T1000 (cell line): ENCODE measurements around the gene NEU4.
"Not testable (repeated sequence)": the region's sequence is repeated elsewhere in the genome, so short reads cannot be mapped to it uniquely, and the experiment has no call there.

Experiments
- DNase-seq: peaks from one replicate; lab custom pipeline; 2025; ENCODE audit warnings: mixed read lengths; lab: John Stamatoyannopoulos, UW

The NEU4 gene

GRCh38 chr2:241833756-241834526, 24.9 kb downstream of the NEU4 start:
- not testable (repeated sequence) for DNase-seq

DNA sequence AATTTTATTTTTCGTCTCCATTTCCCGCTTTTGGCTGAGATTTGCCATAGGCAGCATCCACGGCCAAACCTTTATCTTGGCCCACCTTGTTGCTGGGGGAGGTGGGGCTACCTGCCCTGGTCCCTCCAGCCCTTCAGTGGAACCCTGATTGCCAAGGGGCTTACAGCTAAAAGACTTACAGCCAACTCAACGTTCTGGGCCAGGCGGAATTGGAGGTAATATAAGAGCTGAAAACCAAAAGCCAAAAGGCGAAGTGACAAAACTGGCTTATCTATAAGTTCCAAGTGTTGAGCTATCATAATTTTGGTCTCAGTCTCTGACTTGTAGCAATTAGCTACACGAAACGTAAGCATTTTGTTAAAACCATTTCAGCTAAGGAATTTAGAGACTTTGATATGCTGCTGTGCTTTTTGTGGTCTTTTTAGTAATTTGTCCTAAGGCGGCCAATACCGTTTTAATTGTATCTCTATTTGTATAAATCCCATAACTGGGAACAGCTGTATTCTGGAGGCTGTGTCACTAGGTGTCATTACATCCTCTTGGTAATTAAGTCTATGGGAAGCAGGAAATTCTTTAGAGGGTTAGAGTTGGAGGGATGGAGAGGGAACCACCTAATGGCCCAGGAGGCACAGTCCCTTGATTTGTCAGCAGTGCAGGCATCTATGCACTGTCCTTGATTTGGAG, 25.7 kb downstream of the NEU4 start:
- no peak for DNase-seq

DNA sequence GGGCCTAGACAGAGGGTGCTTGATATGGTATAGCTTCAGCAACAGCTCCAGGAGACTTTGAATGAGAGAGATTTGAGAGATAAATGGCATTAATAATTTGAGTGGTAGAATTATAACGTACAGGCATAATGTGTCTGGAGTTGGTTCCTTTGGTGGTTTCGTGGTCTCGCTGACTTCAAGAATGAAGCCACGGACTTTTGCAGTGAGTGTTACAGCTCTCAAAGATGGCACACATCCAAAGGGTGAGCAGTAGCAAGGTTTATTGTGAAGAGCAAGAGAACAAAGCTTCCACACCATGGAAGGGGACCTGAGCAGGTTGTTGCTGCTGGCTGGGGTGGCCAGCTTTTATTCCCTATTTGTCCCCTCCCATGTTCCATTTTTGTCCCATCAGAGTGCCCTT, 26.6 kb downstream of the NEU4 start:
- DNase-seq = no peak

DNA sequence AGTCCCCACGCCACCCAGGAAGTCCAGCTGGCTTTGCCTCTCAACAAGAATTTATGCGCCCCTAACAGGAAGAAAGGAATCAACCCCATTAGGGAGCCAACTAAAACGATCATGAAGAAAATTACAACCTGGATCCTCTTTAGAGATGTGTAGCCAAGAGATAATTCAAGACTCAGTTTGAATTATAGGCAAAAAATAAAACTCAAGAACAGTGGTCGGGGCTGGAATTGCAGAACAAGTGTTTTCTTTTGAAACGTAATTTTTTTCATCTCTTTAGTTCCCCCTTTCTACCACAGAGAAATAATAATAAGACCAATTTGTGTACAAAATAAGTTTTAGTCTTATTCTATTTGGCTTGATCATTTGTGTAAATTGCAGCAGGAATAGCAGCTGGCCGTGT, 27.3 kb downstream of the NEU4 start:
- DNase-seq = no peak

DNA sequence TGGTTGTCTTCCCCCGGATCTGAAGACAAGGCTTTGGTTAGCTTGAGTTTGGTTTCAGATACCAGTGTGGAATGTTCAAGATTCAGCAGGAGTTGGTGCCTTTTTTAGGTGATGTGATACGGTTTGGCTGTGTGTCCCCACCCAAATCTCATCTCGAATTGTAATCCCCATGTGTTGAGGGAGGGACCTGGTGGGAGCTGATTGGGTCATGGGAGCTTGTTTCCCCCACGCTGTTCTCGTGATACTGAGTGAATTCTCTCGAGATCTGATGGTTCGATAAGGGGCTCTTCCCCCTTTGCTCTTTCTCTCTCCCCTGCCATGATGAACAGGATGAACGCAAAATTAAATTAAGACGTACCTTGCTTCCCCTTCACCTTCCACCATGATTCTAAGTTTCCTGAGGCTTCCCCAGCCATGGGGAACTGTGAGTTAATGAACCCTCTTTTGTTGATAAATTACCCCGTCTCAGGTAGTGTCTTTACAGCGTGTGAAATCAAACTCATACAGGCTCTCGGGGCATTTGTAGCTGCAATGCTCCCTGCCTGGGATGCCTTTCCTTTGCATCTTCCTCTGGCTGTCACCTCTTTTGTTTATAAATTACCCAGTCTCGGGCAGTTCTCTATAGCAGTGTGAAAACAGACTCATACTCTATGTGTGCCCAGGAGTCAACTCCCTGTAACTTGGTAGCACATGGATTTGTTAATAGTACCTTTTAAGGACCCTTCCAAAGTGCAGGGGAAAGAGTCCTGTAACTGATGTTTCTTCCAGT, 28.4 kb downstream of the NEU4 start:
- DNase-seq = no peak

DNA sequence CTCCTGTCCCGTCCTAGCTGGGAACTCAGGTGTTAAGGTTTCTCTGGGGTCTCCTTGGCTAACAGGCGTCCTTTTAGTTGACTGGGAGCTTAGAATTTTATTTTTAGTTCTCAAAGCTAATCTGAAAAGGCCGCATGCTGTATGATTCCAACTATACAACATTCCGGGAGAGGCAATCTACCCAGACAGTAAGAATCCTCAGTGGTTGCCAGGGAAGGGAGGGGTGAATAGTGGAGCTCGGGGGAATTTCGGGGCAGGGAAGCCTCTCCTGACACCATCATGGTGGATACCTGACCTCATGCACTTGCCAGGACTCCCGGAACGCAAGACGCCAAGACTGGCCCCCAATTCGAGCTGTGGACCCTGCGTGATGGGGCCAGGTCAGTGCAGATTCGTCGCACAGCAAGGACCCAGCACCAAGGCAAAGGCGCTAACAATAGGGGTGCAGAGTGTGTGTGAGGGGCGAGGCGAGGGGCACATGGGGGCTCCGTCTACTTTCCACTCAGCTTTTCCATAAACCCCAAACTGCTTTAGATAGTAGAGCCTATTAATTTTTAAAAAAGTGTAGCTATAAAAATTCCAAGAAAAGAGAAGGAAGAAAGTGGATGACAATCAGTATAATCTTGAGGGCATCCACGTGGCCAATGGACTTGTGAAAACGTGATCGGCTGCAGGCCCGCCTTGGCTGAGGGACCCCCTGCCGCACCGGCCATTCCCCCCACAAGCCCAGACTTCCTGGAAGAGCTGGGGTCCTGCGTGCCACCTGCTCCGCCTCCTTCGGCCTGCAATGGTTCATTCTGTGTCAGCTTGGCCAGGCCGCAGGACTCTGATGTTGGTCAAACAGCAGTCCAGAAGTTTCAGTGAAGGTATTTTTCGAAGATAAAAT, 32.4 kb downstream of the NEU4 start:
- no peak for DNase-seq

DNA sequence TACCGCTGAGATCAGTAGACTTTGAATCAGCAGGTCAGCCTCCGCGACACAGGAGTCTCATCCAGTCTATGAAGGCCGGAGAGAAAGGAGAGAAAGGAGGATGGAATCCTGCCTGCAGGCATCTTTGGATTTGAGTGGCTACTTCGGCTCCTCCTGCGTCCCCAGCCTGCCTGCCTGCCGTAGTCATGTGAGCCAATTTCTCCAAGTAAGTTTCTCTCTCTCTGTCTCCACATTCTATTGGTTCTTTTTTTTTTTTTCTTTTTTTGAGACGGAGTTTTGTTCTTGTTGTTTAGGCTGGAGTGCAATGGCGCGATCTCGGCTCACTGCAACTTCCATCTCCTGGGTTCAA, 33.0 kb downstream of the NEU4 start:
- no peak for DNase-seq

GRCh38 chr2:241842620-241843211, 33.7 kb downstream of the NEU4 start:
- no peak for DNase-seq

GRCh38 chr2:241843321-241844065, 34.5 kb downstream of the NEU4 start:
- no peak for DNase-seq

DNA sequence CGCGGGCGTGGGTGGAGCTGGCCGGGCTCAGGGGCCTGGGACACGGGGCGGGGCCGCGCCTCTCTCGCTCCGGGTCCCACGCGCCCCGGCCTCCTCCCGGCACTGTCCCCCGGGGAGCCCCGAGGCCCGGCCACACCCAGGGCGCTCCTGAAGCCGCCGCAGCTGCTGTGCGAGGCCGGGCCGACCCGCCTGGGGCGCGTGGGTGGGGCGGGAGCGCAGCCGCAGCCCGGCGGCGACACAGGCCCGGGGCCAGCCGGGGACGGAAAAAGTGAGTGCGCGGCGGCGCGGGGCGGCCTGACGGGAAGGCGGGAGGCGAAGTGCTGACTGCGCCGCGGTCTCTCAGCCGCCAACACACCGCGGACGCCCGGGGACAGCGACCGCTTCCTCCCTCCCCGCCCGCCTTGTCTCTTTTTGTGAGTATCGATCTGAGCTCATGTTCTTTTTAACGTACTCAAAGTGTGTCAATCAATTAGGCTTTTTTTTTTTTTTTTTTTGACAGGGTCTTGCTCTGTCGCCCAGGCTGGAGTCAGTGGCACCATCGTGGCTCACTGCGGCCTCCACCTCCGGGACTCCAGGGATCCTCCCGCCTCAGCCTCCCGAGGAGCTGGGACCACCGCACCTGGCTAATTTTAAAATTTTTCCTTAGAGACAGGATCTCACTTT, 35.2 kb downstream of the NEU4 start:
- DNase-seq = no peak

DNA sequence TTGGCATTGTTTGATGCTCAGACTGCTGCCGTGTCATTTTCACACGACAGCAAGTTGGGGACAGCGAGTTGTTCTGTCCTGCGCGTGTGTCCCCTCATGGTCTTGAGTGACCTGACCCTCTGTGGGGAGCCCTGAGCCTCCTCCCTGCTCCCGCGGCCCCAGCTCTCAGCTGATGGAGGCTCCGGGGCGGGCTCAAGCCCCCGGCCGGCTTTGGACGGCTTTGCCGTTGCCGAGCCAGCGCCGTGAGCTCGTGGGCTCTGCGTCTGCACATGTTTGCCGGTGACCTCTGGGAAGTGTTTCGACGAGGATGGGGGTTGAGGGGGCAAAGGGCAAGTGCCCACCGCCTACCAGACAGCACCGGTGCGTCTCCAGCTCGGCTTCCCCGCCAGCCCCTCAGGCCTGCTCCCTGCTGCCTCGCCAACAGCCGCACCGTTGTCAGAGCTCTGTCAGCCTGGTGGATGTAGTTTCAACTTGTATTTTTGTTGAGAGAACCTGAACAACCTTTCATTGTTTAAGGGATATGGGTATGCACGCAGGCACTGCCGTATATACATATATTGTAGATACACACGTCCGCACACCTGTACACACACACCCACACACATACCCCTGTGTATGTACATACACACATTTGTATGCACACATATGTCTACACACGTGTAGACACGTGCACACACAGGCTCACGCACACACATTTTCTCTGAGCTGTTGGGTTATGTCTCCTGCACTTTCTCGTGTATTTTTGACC, 36.0 kb downstream of the NEU4 start:
- DNase-seq = no peak

GRCh38 chr2:241846406-241846805, 37.4 kb downstream of the NEU4 start:
- DNase-seq = no peak

DNA sequence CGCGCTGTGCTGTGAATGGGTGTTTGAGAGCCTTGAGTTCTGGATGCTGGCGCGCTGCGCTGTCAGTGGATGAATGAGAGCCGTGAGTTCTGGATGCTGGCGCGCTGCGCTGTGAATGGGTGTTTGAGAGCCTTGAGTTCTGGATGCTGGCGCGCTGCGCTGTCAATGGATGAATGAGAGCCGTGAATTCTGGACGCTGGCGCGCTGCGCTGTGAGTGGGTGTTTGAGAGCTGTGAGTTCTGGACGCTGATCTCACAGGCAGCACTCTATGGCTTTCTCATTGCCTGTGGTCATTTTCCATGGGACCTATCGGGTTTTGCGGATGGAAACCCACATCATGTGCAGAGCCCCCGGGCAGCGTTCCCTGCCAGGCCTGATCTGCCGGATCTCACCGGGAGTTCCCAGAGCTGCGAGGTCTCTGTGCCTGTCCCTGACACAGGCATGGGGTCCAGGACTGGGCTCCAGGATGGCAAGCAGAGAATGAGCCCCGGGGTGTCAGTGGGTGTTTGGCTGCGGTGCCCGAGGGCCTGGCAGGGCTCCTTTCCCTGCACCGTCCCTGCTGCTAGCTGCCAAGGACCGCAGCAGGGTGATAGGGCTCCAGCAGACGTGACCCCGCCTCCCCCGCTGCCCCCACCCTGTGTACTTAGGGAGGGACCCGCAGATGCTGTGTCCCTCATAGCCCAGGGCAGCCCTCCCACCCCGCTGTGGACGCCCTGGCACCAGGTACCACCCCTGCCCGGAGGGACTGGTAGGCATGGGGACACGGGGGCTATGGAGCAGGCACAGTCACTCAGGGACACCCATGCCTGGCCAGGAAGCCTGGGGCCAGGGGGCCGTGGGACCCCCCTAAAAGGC, 40.0 kb downstream of the NEU4 start:
- DNase-seq = no peak

GRCh38 chr2:241849616-241850543, 40.9 kb downstream of the NEU4 start:
- DNase-seq = no peak

DNA sequence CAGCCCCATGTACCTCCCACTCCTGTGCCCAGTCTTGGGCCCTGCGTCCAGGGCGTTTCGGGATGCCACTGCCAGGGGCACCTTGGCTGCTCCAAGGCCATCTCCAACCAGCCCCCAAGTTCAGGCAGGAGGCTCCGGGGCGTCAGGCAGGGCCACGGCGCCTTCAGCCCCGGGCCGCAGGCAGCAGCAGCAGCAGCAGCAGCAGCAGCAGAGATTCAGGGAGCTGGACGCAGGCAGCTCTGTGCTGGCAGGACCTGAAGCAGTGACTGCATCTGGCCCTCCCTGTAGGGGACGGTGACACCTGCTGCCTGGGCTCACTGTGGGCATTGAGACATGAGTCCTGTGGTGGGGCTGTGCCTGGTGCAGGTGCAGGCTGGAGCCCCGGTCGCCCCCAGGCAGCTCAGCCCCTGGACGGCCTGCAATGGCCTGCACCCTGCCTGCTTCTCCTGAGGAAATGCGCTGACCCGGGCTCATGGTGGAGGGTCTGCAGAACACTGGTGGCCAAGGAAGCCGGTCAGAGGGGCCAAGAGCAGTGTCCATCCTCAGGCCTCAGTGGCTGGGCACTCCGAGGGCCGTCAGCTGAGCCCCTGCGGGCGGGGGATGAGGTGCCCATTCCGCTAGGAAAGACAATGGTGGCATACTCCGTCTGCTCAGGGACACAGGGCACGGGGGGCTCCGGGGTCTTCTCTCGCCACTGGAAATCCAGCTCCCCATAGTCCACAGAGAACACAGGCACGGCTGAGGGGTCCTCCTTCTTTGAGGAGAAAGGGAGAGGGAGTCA, 41.7 kb downstream of the NEU4 start:
- DNase-seq = no peak

GRCh38 chr2:241851325-241852115, 42.5 kb downstream of the NEU4 start:
- DNase-seq = no peak
